Activated T-cell treated with anti-CD3 and anti-CD28 coated beads, Interleukin-2, amount 50 U/mL, for 72 hours (primary cell): ENCODE measurements around the gene LRRN2. TPM values are rescaled to one million over a fixed set of nuclear protein-coding genes. Genes with fewer than 3 reads are reported as not detected.

ENCODE experiments used
- ATAC-seq, 2 donors: fragments of 150-1000 bp; cut with Tn5 transposase; replicated peaks in 1 of 2; 2 replicates each; pipeline ENCODE4 v1.10.0; 2021; ENCODE audit warnings: moderate library complexity in 2 of 2, mild to moderate bottlenecking in 1 of 2
- DNase-seq, 2 donors: peaks; one replicate each; pipeline ENCODE4 v3.0.0; 2021 to 2022; ENCODE audit warnings: mixed read lengths in 1 of 2
- H3K27ac Mint-ChIP-seq: one replicate; pipeline ENCODE4 v1.8.0; 2022; ENCODE audit warnings: mild to moderate bottlenecking, moderate library complexity, mixed read lengths
- H3K27me3 Mint-ChIP-seq: one replicate; pipeline ENCODE4 v1.8.0; 2022; ENCODE audit warnings: low read depth, mixed read lengths
- H3K36me3 Mint-ChIP-seq, 2 donors: one replicate each; pipeline ENCODE4 v1.8.0; 2022; ENCODE audit warnings: mixed read lengths in 2 of 2, mild to moderate bottlenecking in 1 of 2; ENCODE audit not compliant: insufficient read depth in 2 of 2
- H3K4me1 Mint-ChIP-seq: one replicate; pipeline ENCODE4 v1.8.0; 2022; ENCODE audit warnings: low read depth, mixed read lengths
- H3K4me3 Mint-ChIP-seq, 2 donors: one replicate each; pipeline ENCODE4 v1.8.0; 2022; ENCODE audit warnings: mild to moderate bottlenecking in 2 of 2, mixed read lengths in 2 of 2, moderate library complexity in 2 of 2
- H3K9me3 Mint-ChIP-seq, 2 donors: one replicate each; pipeline ENCODE4 v1.8.0; 2022; ENCODE audit warnings: mixed read lengths in 2 of 2
- total RNA-seq, 2 donors: library from RNA; stranded (reverse); gene quantifications; one replicate each; pipeline ENCODE4 v1.2.3, GENCODE V29; 2022

Gene LRRN2
- total RNA-seq, 2 donors from 2014 or later: not detected

- Mint-ChIP-seq H3K4me3 (no peak overlapping the region), H3K27ac (no peak overlapping the region), H3K36me3 (peaks cover 0 to 2% of the 10 kb centered on the region in 2 donors), H3K4me1 (peaks cover 7% of the 10 kb centered on the region), H3K27me3 (no peaks in the 10 kb centered on the region), H3K9me3 (no peaks in the 10 kb centered on the region)
- no peak for DNase-seq
- peak; percentile 56 for ATAC-seq
Measured at GRCh38 chr1:204584699-204585372, 100.7 kb downstream of the LRRN2 start.

GRCh38 chr1:204583909-204584632, 101.5 kb downstream of the LRRN2 start:
- Mint-ChIP-seq H3K27me3 (no peaks in the 10 kb centered on the region), H3K4me3 (no peak overlapping the region), H3K36me3 (peaks cover 0 to 2% of the 10 kb centered on the region in 2 donors), H3K9me3 (no peaks in the 10 kb centered on the region), H3K4me1 (peaks cover 15% of the 10 kb centered on the region), H3K27ac (no peak overlapping the region)
- no peak for DNase-seq
- no peak for ATAC-seq

- H3K27ac Mint-ChIP-seq: no peak overlapping the region
- no peaks in the 10 kb centered on the region for H3K27me3 Mint-ChIP-seq
- peaks cover 28% of the 10 kb centered on the region for H3K4me1 Mint-ChIP-seq
- H3K4me3 Mint-ChIP-seq: no peak overlapping the region
- H3K9me3 Mint-ChIP-seq: no peaks in the 10 kb centered on the region
- no peak for ATAC-seq
- H3K36me3 Mint-ChIP-seq: peaks cover 0 to 2% of the 10 kb centered on the region in 2 donors
- DNase-seq: no peak
Measured at GRCh38 chr1:204581759-204582158, 103.8 kb downstream of the LRRN2 start.

GRCh38 chr1:204580862-204581261, 104.7 kb downstream of the LRRN2 start:
- H3K4me3 Mint-ChIP-seq: no peak overlapping the region

GRCh38 chr1:204579681-204580080, 105.9 kb downstream of the LRRN2 start:
- H3K9me3 Mint-ChIP-seq: no peaks in the 10 kb centered on the region
- ATAC-seq (no peak), DNase-seq (no peak)
- no peaks in the 10 kb centered on the region for H3K27me3 Mint-ChIP-seq
- peak overlapping the region; percentile 75 to 77 for H3K4me3 Mint-ChIP-seq
- H3K4me1 Mint-ChIP-seq: peaks cover 28% of the 10 kb centered on the region
- H3K36me3 Mint-ChIP-seq: peaks cover 0 to 2% of the 10 kb centered on the region in 2 donors
- H3K27ac Mint-ChIP-seq: peak overlapping the region; percentile 13

More at GRCh38 chr1:204580862-204581261, 104.7 kb downstream of the LRRN2 start:
- Mint-ChIP-seq H3K9me3 (no peaks in the 10 kb centered on the region), H3K27ac (no peak overlapping the region), H3K27me3 (no peaks in the 10 kb centered on the region), H3K4me1 (peaks cover 28% of the 10 kb centered on the region), H3K36me3 (peaks cover 0 to 2% of the 10 kb centered on the region in 2 donors)
- no peak for ATAC-seq
- no peak for DNase-seq

- Mint-ChIP-seq H3K36me3 (peaks cover 0 to 2% of the 10 kb centered on the region in 2 donors), H3K4me1 (peaks cover 28% of the 10 kb centered on the region), H3K4me3 (peak overlapping the region; percentile 75 to 77), H3K9me3 (no peaks in the 10 kb centered on the region), H3K27me3 (no peaks in the 10 kb centered on the region), H3K27ac (peak overlapping the region; percentile 64)
- ATAC-seq (peak; percentile 73), DNase-seq (peak; percentile 15 to 17)
Measured at GRCh38 chr1:204578867-204579664, 106.5 kb downstream of the LRRN2 start.

GRCh38 chr1:204577794-204578478, 107.6 kb downstream of the LRRN2 start:
- Mint-ChIP-seq H3K4me1 (peaks cover 28% of the 10 kb centered on the region), H3K9me3 (no peaks in the 10 kb centered on the region), H3K27me3 (no peaks in the 10 kb centered on the region), H3K4me3 (no peak overlapping the region), H3K36me3 (peaks cover 0 to 2% of the 10 kb centered on the region in 2 donors), H3K27ac (peak overlapping the region; percentile 64)
- DNase-seq: no peak
- ATAC-seq: peak in 1 of 2 donors; percentile 6

GRCh38 chr1:204576422-204576821, 109.1 kb downstream of the LRRN2 start:
- Mint-ChIP-seq H3K36me3 (peaks cover 0 to 4% of the 10 kb centered on the region in 2 donors), H3K27ac (peak overlapping the region; percentile 64), H3K9me3 (no peaks in the 10 kb centered on the region), H3K4me3 (no peak overlapping the region), H3K27me3 (no peaks in the 10 kb centered on the region), H3K4me1 (peaks cover 28% of the 10 kb centered on the region)
- no peak for DNase-seq
- no peak for ATAC-seq

GRCh38 chr1:204575221-204576190, 110.0 kb downstream of the LRRN2 start:
- Mint-ChIP-seq H3K9me3 (no peaks in the 10 kb centered on the region), H3K27ac (no peak overlapping the region), H3K36me3 (peaks cover 0 to 4% of the 10 kb centered on the region in 2 donors), H3K27me3 (no peaks in the 10 kb centered on the region), H3K4me1 (peaks cover 27% of the 10 kb centered on the region), H3K4me3 (no peak overlapping the region)
- DNase-seq (no peak), ATAC-seq (no peak)

GRCh38 chr1:204574865-204575163, 110.7 kb downstream of the LRRN2 start:
- Mint-ChIP-seq H3K4me1 (peaks cover 20% of the 10 kb centered on the region), H3K4me3 (no peak overlapping the region), H3K9me3 (no peaks in the 10 kb centered on the region), H3K27me3 (no peaks in the 10 kb centered on the region), H3K27ac (no peak overlapping the region), H3K36me3 (peaks cover 0 to 4% of the 10 kb centered on the region in 2 donors)
- DNase-seq (no peak), ATAC-seq (no peak)

- H3K27me3 Mint-ChIP-seq: no peaks in the 10 kb centered on the region
- peaks cover 14% of the 10 kb centered on the region for H3K4me1 Mint-ChIP-seq
- DNase-seq (no peak), ATAC-seq (no peak)
- H3K9me3 Mint-ChIP-seq: no peaks in the 10 kb centered on the region
- no peak overlapping the region for H3K4me3 Mint-ChIP-seq
- H3K36me3 Mint-ChIP-seq: peaks cover 0 to 5% of the 10 kb centered on the region in 2 donors
- H3K27ac Mint-ChIP-seq: no peak overlapping the region
Measured at GRCh38 chr1:204574016-204574864, 111.3 kb downstream of the LRRN2 start.
